HepG2 (cell line): ENCODE results near the gene HS3ST3B1. TPM values are rescaled to one million over a fixed set of nuclear protein-coding genes. Genes with fewer than 3 reads are reported as not detected.

Experiments
- ATAC-seq: fragments of 200-7000 bp; cut with Tn5 transposase; 3 replicates; pipeline ENCODE4 v1.9.1; 2020; ENCODE audit warnings: mild to moderate bottlenecking, moderate library complexity
- BruUV-seq: library from RNA; stranded (reverse); fragments of 400-500 nt; replicated peaks from 2 replicates; lab custom pipeline; 2021; lab: Mats Ljungman, UMichigan
- CTCF ChIA-PET: fragments of 300-600 bp; formaldehyde crosslinking; extraction: SDS; loops from one replicate; lab custom pipeline; 2021; ENCODE audit warnings: low total read pairs, inconsistent platforms, low intra/inter-chr PET ratio; lab: Yijun Ruan, JAX
- POLR2A ChIA-PET: fragments of 350-600 bp; sonication (Branson Sonifier 250); formaldehyde crosslinking; loops from one replicate; lab custom pipeline; 2020; ENCODE audit warnings: antibody characterized with exemption, inconsistent platforms; lab: Yijun Ruan, JAX
- DNase-seq: peaks from one replicate; pipeline ENCODE4 v3.0.0-alpha.2; 2015; ENCODE audit warnings: low spot score
- FAIRE-seq: peaks from 3 replicates; lab custom pipeline; 2011; peaks lifted over from hg19 to GRCh38; lab: Jason Lieb, UNC
- H2AFZ ChIP-seq: one replicate; pipeline ENCODE4 v1.6.1; 2011; ENCODE audit warnings: low read length, inconsistent platforms
- H3K27ac ChIP-seq: fragments of 300-600 bp; 3 replicates; pipeline ENCODE4 v1.8.0; 2011; ENCODE audit warnings: mixed run types, mild to moderate bottlenecking, mixed read lengths, low read length, inconsistent platforms; ENCODE audit not compliant: insufficient read depth; ENCODE audit errors: extremely low read length
- H3K27me3 ChIP-seq, 2 experiments: fragments of 200-600 bp in 1 of 2; 2 replicates in 1 of 2; 3 replicates in 1 of 2; pipeline versions ENCODE4 v1.6.0 to v1.8.0; 2011; ENCODE audit warnings: low read length in 2 of 2, mild to moderate bottlenecking in 2 of 2, moderate library complexity in 2 of 2, inconsistent platforms in 1 of 2; ENCODE audit not compliant: insufficient read depth in 2 of 2, control insufficient read depth in 1 of 2
- H3K36me3 ChIP-seq, 2 experiments: fragments of 200-600 bp in 1 of 2; replicated peaks in 1 of 2; 2 replicates in 1 of 2; 3 replicates in 1 of 2; pipeline versions ENCODE4 v1.5.1 to v1.8.0; 2011; ENCODE audit warnings: low read length in 2 of 2, inconsistent platforms in 1 of 2; ENCODE audit not compliant: insufficient read depth in 2 of 2, control insufficient read depth in 1 of 2
- H3K4me1 ChIP-seq: 2 replicates; pipeline ENCODE4 v1.5.1; 2012; ENCODE audit warnings: low read length, inconsistent platforms; ENCODE audit not compliant: insufficient read depth
- H3K4me2 ChIP-seq: 2 replicates; pipeline ENCODE4 v1.6.0; 2011; ENCODE audit warnings: low read depth, low read length, inconsistent platforms
- H3K4me3 ChIP-seq, 3 experiments: fragments of 200-600 bp in 1 of 3; sonication (generic), shearing (Covaris generic) in 1 of 3; replicated peaks in 1 of 3; 2 replicates each; pipeline ENCODE4 v1.5.1; 2011 to 2016; ENCODE audit warnings: low read length in 3 of 3, inconsistent platforms in 2 of 3, low read depth in 2 of 3, mild to moderate bottlenecking in 2 of 3, control low read depth in 1 of 3, mixed read lengths in 1 of 3; ENCODE audit not compliant: insufficient read depth in 1 of 3
- H3K79me2 ChIP-seq: one replicate; pipeline ENCODE4 v1.6.1; 2011; ENCODE audit warnings: low read length, inconsistent platforms; ENCODE audit not compliant: insufficient read depth
- H3K9ac ChIP-seq: 2 replicates; pipeline ENCODE4 v1.6.0; 2011; ENCODE audit warnings: mild to moderate bottlenecking, low read depth, low read length, inconsistent platforms; ENCODE audit not compliant: insufficient read depth
- H3K9me3 ChIP-seq: 2 replicates; pipeline ENCODE4 v1.5.1; 2012; ENCODE audit warnings: mild to moderate bottlenecking, low read length
- H4K20me1 ChIP-seq: 2 replicates; pipeline ENCODE4 v1.6.0; 2011; ENCODE audit warnings: inconsistent platforms, mild to moderate bottlenecking, low read length, moderate library complexity; ENCODE audit not compliant: insufficient read depth
- AKAP8 ChIP-seq: sonication (generic); formaldehyde crosslinking; IDR thresholded peaks from 2 replicates; pipeline ENCODE4 v1.5.1; 2020; ENCODE audit warnings: mild to moderate bottlenecking, missing genetic modification reagents
- CREB1 ChIP-seq, 2 experiments: fragments of 450-650 bp in 1 of 2; IDR thresholded peaks; 2 replicates each; pipeline ENCODE4 v1.6.1; 2016 to 2017; ENCODE audit warnings: control low read depth in 1 of 2, mild to moderate bottlenecking in 1 of 2, missing compliant biosample characterization in 1 of 2, missing genetic modification characterization in 1 of 2
- MXD1 ChIP-seq: sonication (generic); formaldehyde crosslinking; IDR thresholded peaks from 2 replicates; pipeline ENCODE4 v1.4.0; 2020; ENCODE audit warnings: mild to moderate bottlenecking, missing genetic modification reagents
- MXD4 ChIP-seq: IDR thresholded peaks from 2 replicates; pipeline ENCODE4 v1.6.1; 2016; ENCODE audit warnings: mild to moderate bottlenecking, missing biosample characterization, missing genetic modification reagents
- RBM39 ChIP-seq: fragments of 200-400 bp; formaldehyde crosslinking; IDR thresholded peaks from one replicate; pipeline ENCODE4 v1.6.1; 2018; ENCODE audit warnings: antibody characterized with exemption, mild to moderate bottlenecking, low read depth, low read length; ENCODE audit not compliant: poor library complexity, severe bottlenecking
- SOX13 ChIP-seq, 3 experiments: fragments of 450-650 bp in 1 of 3; sonication (generic) in 1 of 3; formaldehyde crosslinking in 1 of 3; IDR thresholded peaks in 2 of 3; conservative IDR thresholded peaks in 1 of 3; 2 replicates each; pipeline versions ENCODE4 v1.5.0 to v1.6.1; 2016 to 2020; ENCODE audit warnings: antibody characterized with exemption in 1 of 3, mild to moderate bottlenecking in 1 of 3, missing compliant biosample characterization in 1 of 3, missing genetic modification reagents in 1 of 3, moderate library complexity in 1 of 3
- SSRP1 ChIP-seq: IDR thresholded peaks from 2 replicates; pipeline ENCODE4 v1.6.1; 2016; ENCODE audit warnings: control low read depth
- THRA ChIP-seq: sonication (generic); formaldehyde crosslinking; IDR thresholded peaks from 2 replicates; pipeline ENCODE4 v1.4.0; 2020; ENCODE audit warnings: missing genetic modification reagents, borderline replicate concordance
- ZBTB44 ChIP-seq: sonication (generic); formaldehyde crosslinking; IDR thresholded peaks from 2 replicates; pipeline ENCODE4 v1.4.0; 2020; ENCODE audit warnings: missing genetic modification reagents
- ZNF160 ChIP-seq: sonication (generic); formaldehyde crosslinking; IDR thresholded peaks from 2 replicates; pipeline ENCODE4 v1.8.0; 2022; ENCODE audit warnings: mild to moderate bottlenecking, inconsistent platforms, missing genetic modification reagents
- ZNF205 ChIP-seq: IDR thresholded peaks from 2 replicates; pipeline ENCODE4 v1.6.1; 2018; ENCODE audit warnings: missing biosample characterization, missing genetic modification reagents
- ZNF280B ChIP-seq: sonication (generic); formaldehyde crosslinking; IDR thresholded peaks from 2 replicates; pipeline ENCODE4 v1.5.0; 2020; ENCODE audit warnings: missing genetic modification reagents, mild to moderate bottlenecking, borderline replicate concordance
- ZNF598 ChIP-seq: sonication (generic); formaldehyde crosslinking; IDR thresholded peaks from 2 replicates; pipeline ENCODE4 v1.5.1; 2020; ENCODE audit warnings: mild to moderate bottlenecking, missing genetic modification reagents, borderline replicate concordance
- ZNF607 ChIP-seq: sonication (generic); formaldehyde crosslinking; IDR thresholded peaks from 2 replicates; pipeline ENCODE4 v1.5.1; 2020; ENCODE audit warnings: missing genetic modification reagents, mild to moderate bottlenecking, borderline replicate concordance
- ZNF660 ChIP-seq: sonication (generic); formaldehyde crosslinking; IDR thresholded peaks from 2 replicates; pipeline ENCODE4 v1.5.1; 2020; ENCODE audit warnings: mild to moderate bottlenecking, low read depth, missing genetic modification reagents, borderline replicate concordance
- ZNF816 ChIP-seq: sonication (generic); formaldehyde crosslinking; IDR thresholded peaks from 2 replicates; pipeline ENCODE4 v1.8.0; 2022; ENCODE audit warnings: missing genetic modification reagents, mild to moderate bottlenecking, borderline replicate concordance
- ZSCAN20 ChIP-seq: sonication (generic); formaldehyde crosslinking; IDR thresholded peaks from 2 replicates; pipeline ENCODE4 v1.4.0; 2020; ENCODE audit warnings: missing genetic modification reagents, mild to moderate bottlenecking, borderline replicate concordance
- WGBS: methylation state at CpG from one replicate; pipeline ENCODE4 v1.1.6; 2017; ENCODE audit warnings: low lambda C conversion rate; 5-methylcytosine and 5-hydroxymethylcytosine counted together
- in situ Hi-C: cut with HindIII; loops from 2 replicates; pipeline ENCODE4 v1.10.0; 2017; ENCODE audit warnings: low pct_unique_long_range_greater_than_20kb; ENCODE audit not compliant: extremely low pct_ligation_motif_present
- intact Hi-C: fragments of 100-400 bp; cut with micrococcal nuclease; formaldehyde crosslinking; loops from one replicate; pipeline ENCODE4 v1.10.0; 2022; ENCODE audit not compliant: unreplicated experiment
- polyA plus RNA-seq, 8 experiments: library from polyadenylated mRNA; depleted of rRNA in 3 of 8; stranded (reverse) in 7 of 8; unstranded in 1 of 8; fragments of >200 nt; fragmentation: Illumina TruSeq in 4 of 8; extraction: Trizol in 4 of 8; gene quantifications; 2 replicates each; pipeline versions ENCODE4 v1.2.1 to v1.2.3, GENCODE V29; 2011 to 2016; ENCODE audit warnings: low read depth in 4 of 8, missing spikeins in 1 of 8, mixed read lengths in 1 of 8; ENCODE audit not compliant: insufficient read depth in 1 of 8
- total RNA-seq, 5 experiments: library from RNA; depleted of rRNA; stranded (reverse); fragments of >200 nt; fragmentation: Illumina TruSeq; extraction: Trizol; gene quantifications; 2 replicates each; pipeline ENCODE4 v1.2.3, GENCODE V29; 2016; ENCODE audit warnings: low read depth in 1 of 5

HS3ST3B1 gene
- total and polyA plus RNA-seq, 2 of the 13 experiments (the other 11 are each of a cell fraction or from before 2014, with no cell fraction given) = 15.7 to 39.5 TPM

- in situ Hi-C loops (no loop called here), intact Hi-C loops (no loop called here)
- ATAC-seq (peak; percentile 5; the same call in 2 of the 3 replicates), FAIRE-seq (peak; percentile 4), DNase-seq (no peak)
- 56% methylated on average over 13 of the region's 13 CpGs for WGBS
- H3K4me3 ChIP-seq = peak overlapping the region in 1 of 3 experiments; percentile 17; a peak in 2 of 6 replicates
- BruUV-seq = no TSS peak
- H2AFZ ChIP-seq = no peak overlapping the region
- H4K20me1 ChIP-seq = peaks cover 28% of the 10 kb centered on the region
- H3K79me2 ChIP-seq = peaks cover 99% of the 10 kb centered on the region
- peak overlapping the region; percentile 50 for H3K27ac ChIP-seq
- POLR2A ChIA-PET = interaction anchor here (0.6 to 4.5 kb wide), 6 partner anchors 9 to 61 kb away, joined by 3 to 45 read pairs (median 4); no protein-coding TSS in a partner anchor
- H3K4me2 ChIP-seq = peak overlapping the region; percentile 57
- H3K9me3 ChIP-seq = no peaks in the 10 kb centered on the region
- H3K36me3 ChIP-seq = no peaks in the 10 kb centered on the region; a peak in 3 of 5 replicates
- H3K9ac ChIP-seq = peak overlapping the region; percentile 10; the same call in 1 of the 2 replicates
- peaks cover 100% of the 10 kb centered on the region for H3K4me1 ChIP-seq
- no peaks in the 10 kb centered on the region for H3K27me3 ChIP-seq
- CTCF ChIA-PET = no interaction called here
- TF ChIP-seq AKAP8 (CRISPR knock-in tag) (no peak), ZNF205 (CRISPR knock-in tag) (no peak), MXD4 (CRISPR knock-in tag) (no peak), SOX13 (IDR thresholded peaks at IDR 0.05) (no peak), SOX13 (CRISPR knock-in tag; conservative IDR thresholded peaks at IDR 0.05 in 1 of 2, IDR thresholded peaks at IDR 0.05 in 1 of 2) (no peak), ZNF660 (CRISPR knock-in tag) (no peak), SSRP1 (CRISPR knock-in tag) (no peak), ZNF160 (CRISPR knock-in tag) (no peak), ZNF280B (no peak), ZBTB44 (CRISPR knock-in tag) (no peak), RBM39 (no peak), CREB1 (IDR thresholded peaks at IDR 0.05) (no peak), CREB1 (CRISPR knock-in tag; IDR thresholded peaks at IDR 0.05) (peak; percentile 10; the same call in 1 of the 2 replicates), THRA (CRISPR knock-in tag) (no peak), ZNF598 (0 out of 2 replicates have a peak, but pooled peaks have one; percentile 39), MXD1 (no peak), ZNF816 (CRISPR knock-in tag) (no peak), ZNF607 (CRISPR knock-in tag) (0 out of 2 replicates have a peak, but pooled peaks have one; percentile 29), ZSCAN20 (CRISPR knock-in tag) (no peak)
Observed at GRCh38 chr17:14320734-14321475, 20.0 kb downstream of the HS3ST3B1 start.
